ENCODE measurements around the gene ANKRD23.
"Not testable (repeated sequence)": the region's sequence is repeated elsewhere in the genome, so short reads cannot be mapped to it uniquely, and the experiment has no call there.

Gene ANKRD23

GRCh38 chr2:96798733-96799622, 44.8 kb downstream of the ANKRD23 start:
- H3K4me1 Mint-ChIP-seq: peaks cover 7% of the 10 kb centered on the region
- no peak for DNase-seq
- H3K36me3 Mint-ChIP-seq (ENCODE audit: low read depth): no peaks in the 10 kb centered on the region
- no peaks in the 10 kb centered on the region for H3K9me3 Mint-ChIP-seq
- H3K27me3 Mint-ChIP-seq (ENCODE audit: low read depth, poor library complexity): peaks cover 6% of the 10 kb centered on the region
- TF ChIP-seq CTCF (IDR thresholded peaks at IDR 0.05): no peak
- H3K4me3 Mint-ChIP-seq: no peak overlapping the region
- no peak overlapping the region for H3K27ac Mint-ChIP-seq

- Mint-ChIP-seq H3K36me3 (ENCODE audit: low read depth) (no peaks in the 10 kb centered on the region), H3K9me3 (no peaks in the 10 kb centered on the region), H3K4me1 (peaks cover 23% of the 10 kb centered on the region), H3K27ac (no peak overlapping the region), H3K4me3 (no peak overlapping the region), H3K27me3 (ENCODE audit: low read depth, poor library complexity) (peaks cover 2% of the 10 kb centered on the region)
- TF ChIP-seq CTCF (IDR thresholded peaks at IDR 0.05): no peak
- DNase-seq: no peak
These were observed 46.7 kb downstream of the ANKRD23 start for GRCh38 chr2:96797066-96797625.

- H3K27ac Mint-ChIP-seq; H3K4me3 Mint-ChIP-seq; H3K9me3 Mint-ChIP-seq; H3K27me3 Mint-ChIP-seq (ENCODE audit: low read depth, poor library complexity); DNase-seq; H3K36me3 Mint-ChIP-seq (ENCODE audit: low read depth): not testable (repeated sequence)
- H3K4me1 Mint-ChIP-seq: peaks cover 23% of the 10 kb centered on the region
These were observed 47.3 kb downstream of the ANKRD23 start for GRCh38 chr2:96796497-96796896.

GRCh38 chr2:96795076-96795475, 48.7 kb downstream of the ANKRD23 start:
- peaks cover 23% of the 10 kb centered on the region for H3K4me1 Mint-ChIP-seq
- no peaks in the 10 kb centered on the region for H3K36me3 Mint-ChIP-seq (ENCODE audit: low read depth)
- TF ChIP-seq CTCF (IDR thresholded peaks at IDR 0.05): no peak
- peaks cover 2% of the 10 kb centered on the region for H3K27me3 Mint-ChIP-seq (ENCODE audit: low read depth, poor library complexity)
- no peak overlapping the region for H3K27ac Mint-ChIP-seq
- no peaks in the 10 kb centered on the region for H3K9me3 Mint-ChIP-seq
- no peak overlapping the region for H3K4me3 Mint-ChIP-seq
- no peak for DNase-seq

GRCh38 chr2:96792772-96793749, 50.8 kb downstream of the ANKRD23 start:
- H3K36me3 Mint-ChIP-seq (ENCODE audit: low read depth): no peaks in the 10 kb centered on the region
- H3K4me3 Mint-ChIP-seq: no peak overlapping the region
- DNase-seq: no peak
- peak overlapping the region; percentile 7 for H3K27ac Mint-ChIP-seq
- peaks cover 4% of the 10 kb centered on the region for H3K9me3 Mint-ChIP-seq
- no peak for TF ChIP-seq CTCF (IDR thresholded peaks at IDR 0.05)
- peaks cover 35% of the 10 kb centered on the region for H3K4me1 Mint-ChIP-seq
- H3K27me3 Mint-ChIP-seq (ENCODE audit: low read depth, poor library complexity): peaks cover 5% of the 10 kb centered on the region

GRCh38 chr2:96789245-96789617, 54.6 kb downstream of the ANKRD23 start:
- Mint-ChIP-seq H3K27ac (no peak overlapping the region), H3K27me3 (ENCODE audit: low read depth, poor library complexity) (peaks cover 3% of the 10 kb centered on the region), H3K9me3 (peaks cover 4% of the 10 kb centered on the region), H3K4me1 (peaks cover 31% of the 10 kb centered on the region), H3K36me3 (ENCODE audit: low read depth) (no peaks in the 10 kb centered on the region), H3K4me3 (no peak overlapping the region)
- no peak for DNase-seq
- TF ChIP-seq CTCF (IDR thresholded peaks at IDR 0.05): no peak

Data from nephron progenitor cell (in vitro differentiated cells).